Fibroblast of mammary gland (primary cell): Measurements from ENCODE around the gene SLC25A21.

Experiments
- DNase-seq: peaks from one replicate; pipeline ENCODE4 v3.0.0-alpha.2; 2010; ENCODE audit warnings: low read depth
- H3K4me3 ChIP-seq: 2 replicates; pipeline ENCODE4 v1.5.1; 2011; ENCODE audit warnings: low read depth, mild to moderate bottlenecking, low read length, moderate library complexity; ENCODE audit not compliant: control insufficient read depth
- CTCF ChIP-seq: conservative IDR thresholded peaks from 2 replicates; pipeline ENCODE4 v1.5.1; 2011; ENCODE audit warnings: low read depth, low read length, inconsistent platforms; ENCODE audit not compliant: control insufficient read depth, insufficient read depth

Gene SLC25A21

GRCh38 chr14:37093364-37093763 is 79.0 kb downstream of the SLC25A21 start:
- TF ChIP-seq CTCF: no peak
- H3K4me3 ChIP-seq: no peak overlapping the region
- no peak for DNase-seq

GRCh38 chr14:37091651-37092050 is 80.8 kb downstream of the SLC25A21 start:
- H3K4me3 ChIP-seq: no peak overlapping the region
- TF ChIP-seq CTCF: no peak
- DNase-seq: no peak

- no peak overlapping the region for H3K4me3 ChIP-seq
- no peak for TF ChIP-seq CTCF
- no peak for DNase-seq
Observed at GRCh38 chr14:37090026-37090425, 82.4 kb downstream of the SLC25A21 start.

GRCh38 chr14:37089410-37089809 is 83.0 kb downstream of the SLC25A21 start:
- TF ChIP-seq CTCF: no peak
- no peak overlapping the region for H3K4me3 ChIP-seq
- DNase-seq: no peak

GRCh38 chr14:37088356-37089215 is 83.8 kb downstream of the SLC25A21 start:
- no peak for DNase-seq
- no peak overlapping the region for H3K4me3 ChIP-seq
- TF ChIP-seq CTCF: no peak

- no peak for DNase-seq
- no peak for TF ChIP-seq CTCF
- H3K4me3 ChIP-seq: no peak overlapping the region
Observed at GRCh38 chr14:37087520-37087919, 84.9 kb downstream of the SLC25A21 start.
